ENCODE results near the gene PRM2. TPM values are rescaled to one million over a fixed set of nuclear protein-coding genes. Genes with fewer than 3 reads are reported as not detected.

PRM2 gene
- total RNA-seq, 1 experiment from 2014 or later, result not detected

- BruUV-seq (replicated peaks), result no TSS peak
- POLR2A ChIA-PET, result no interaction called here
- no peak overlapping the region for H3K4me3 ChIP-seq (ENCODE audit: low read depth, low read length)
- Mint-ChIP-seq H3K4me1 (ENCODE audit: low read depth, unreplicated experiment) (peaks cover 6% of the 10 kb centered on the region), H3K9me3 (ENCODE audit: unreplicated experiment) (no peaks in the 10 kb centered on the region), H3K27ac (ENCODE audit: unreplicated experiment) (no peak overlapping the region), H3K36me3 (ENCODE audit: insufficient read depth, unreplicated experiment) (no peaks in the 10 kb centered on the region), H3K27me3 (ENCODE audit: insufficient read depth, unreplicated experiment) (no peaks in the 10 kb centered on the region), H3K4me3 (ENCODE audit: unreplicated experiment) (no peak overlapping the region)
- no peaks in the 10 kb centered on the region for H3K9me3 ChIP-seq
- CTCF ChIA-PET, result interaction anchor here (1.0 kb wide), 1 partner anchor 41 kb away, joined by 6 read pairs; the partner anchor contains the start of gene SOCS1
- H3K4me1 ChIP-seq, result peaks cover 19% of the 10 kb centered on the region
- DNase-seq, result no peak
- intact Hi-C loops (cut with micrococcal nuclease; ENCODE audit: unreplicated experiment), result no loop called here
- no peaks in the 10 kb centered on the region for H3K27me3 ChIP-seq (replicated peaks; ENCODE audit: control insufficient read depth, insufficient read depth, low read length)
- no peak for TF ChIP-seq CTCF (IDR thresholded peaks at IDR 0.05; ENCODE audit: insufficient read depth in 1 of 2, low read depth in 1 of 2, low read length in 1 of 2, severe bottlenecking in 1 of 2, unreplicated experiment in 1 of 2)
- H3K36me3 ChIP-seq (ENCODE audit: control insufficient read depth, insufficient read depth, low read length), result no peaks in the 10 kb centered on the region
Observed at GRCh38 chr16:11296351-11296705, 20.0 kb upstream of the PRM2 start.

- no peak for DNase-seq
- peaks cover 26% of the 10 kb centered on the region for H3K4me1 ChIP-seq
- no peak for TF ChIP-seq CTCF (IDR thresholded peaks at IDR 0.05; ENCODE audit: insufficient read depth in 1 of 2, low read depth in 1 of 2, low read length in 1 of 2, severe bottlenecking in 1 of 2, unreplicated experiment in 1 of 2)
- H3K36me3 Mint-ChIP-seq (ENCODE audit: insufficient read depth, unreplicated experiment), result no peaks in the 10 kb centered on the region
- no peaks in the 10 kb centered on the region for H3K27me3 Mint-ChIP-seq (ENCODE audit: insufficient read depth, unreplicated experiment)
- intact Hi-C loops (cut with micrococcal nuclease; ENCODE audit: unreplicated experiment), result no loop called here
- BruUV-seq (replicated peaks), result no TSS peak
- H3K4me1 Mint-ChIP-seq (ENCODE audit: low read depth, unreplicated experiment), result peaks cover 13% of the 10 kb centered on the region
- H3K27ac Mint-ChIP-seq (ENCODE audit: unreplicated experiment), result no peak overlapping the region
- H3K36me3 ChIP-seq (ENCODE audit: control insufficient read depth, insufficient read depth, low read length), result no peaks in the 10 kb centered on the region
- no peaks in the 10 kb centered on the region for H3K27me3 ChIP-seq (replicated peaks; ENCODE audit: control insufficient read depth, insufficient read depth, low read length)
- ChIA-PET POLR2A (no interaction called here), CTCF (no interaction called here)
- no peaks in the 10 kb centered on the region for H3K9me3 Mint-ChIP-seq (ENCODE audit: unreplicated experiment)
- no peak overlapping the region for H3K4me3 ChIP-seq (ENCODE audit: low read depth, low read length)
- no peak overlapping the region for H3K4me3 Mint-ChIP-seq (ENCODE audit: unreplicated experiment)
- no peaks in the 10 kb centered on the region for H3K9me3 ChIP-seq
Observed at GRCh38 chr16:11295672-11296071, 19.4 kb upstream of the PRM2 start.

- no peaks in the 10 kb centered on the region for H3K27me3 ChIP-seq (replicated peaks; ENCODE audit: control insufficient read depth, insufficient read depth, low read length)
- Mint-ChIP-seq H3K27me3 (ENCODE audit: insufficient read depth, unreplicated experiment) (no peaks in the 10 kb centered on the region), H3K4me1 (ENCODE audit: low read depth, unreplicated experiment) (peaks cover 18% of the 10 kb centered on the region), H3K4me3 (ENCODE audit: unreplicated experiment) (no peak overlapping the region), H3K27ac (ENCODE audit: unreplicated experiment) (no peak overlapping the region), H3K36me3 (ENCODE audit: insufficient read depth, unreplicated experiment) (no peaks in the 10 kb centered on the region), H3K9me3 (ENCODE audit: unreplicated experiment) (no peaks in the 10 kb centered on the region)
- H3K4me3 ChIP-seq (ENCODE audit: low read depth, low read length), result no peak overlapping the region
- TF ChIP-seq CTCF (IDR thresholded peaks at IDR 0.05; ENCODE audit: insufficient read depth in 1 of 2, low read depth in 1 of 2, low read length in 1 of 2, severe bottlenecking in 1 of 2, unreplicated experiment in 1 of 2), result no peak
- ChIA-PET POLR2A (no interaction called here), CTCF (interaction anchor here (0.6 to 1.5 kb wide), 4 partner anchors 37 to 367 kb away, joined by 3 to 5 read pairs (median 4); no protein-coding TSS in a partner anchor)
- H3K9me3 ChIP-seq, result no peaks in the 10 kb centered on the region
- BruUV-seq (replicated peaks), result no TSS peak
- no peaks in the 10 kb centered on the region for H3K36me3 ChIP-seq (ENCODE audit: control insufficient read depth, insufficient read depth, low read length)
- intact Hi-C loops (cut with micrococcal nuclease; ENCODE audit: unreplicated experiment), result no loop called here
- H3K4me1 ChIP-seq, result peaks cover 22% of the 10 kb centered on the region
- no peak for DNase-seq
Observed at GRCh38 chr16:11292076-11292748, 15.9 kb upstream of the PRM2 start.
